HepG2 (cell line): ENCODE measurements around the gene EGR4. TPM values are rescaled to one million over a fixed set of nuclear protein-coding genes. Genes with fewer than 3 reads are reported as not detected.

Experiments
- GATA4 ChIP-seq: sonication (generic); IDR thresholded peaks from 2 replicates; pipeline ENCODE4 v1.6.1; 2016; ENCODE audit warnings: antibody characterized with exemption, low read depth, borderline replicate concordance
- HOXA3 ChIP-seq: sonication (generic); formaldehyde crosslinking; IDR thresholded peaks from 2 replicates; pipeline ENCODE4 v1.5.0; 2020; ENCODE audit warnings: missing genetic modification reagents
- ISX ChIP-seq: sonication (generic); formaldehyde crosslinking; conservative IDR thresholded peaks from 2 replicates; pipeline ENCODE4 v1.5.0; 2020; ENCODE audit warnings: missing genetic modification reagents
- KDM4B ChIP-seq: sonication (generic); formaldehyde crosslinking; IDR thresholded peaks from 2 replicates; pipeline ENCODE4 v1.4.0; 2020; ENCODE audit warnings: missing genetic modification reagents
- SMC3 ChIP-seq: IDR thresholded peaks from 2 replicates; pipeline ENCODE4 v1.6.1; 2011; ENCODE audit warnings: low read length, improper control_type of control experiment
- ZNF441 ChIP-seq: sonication (generic); formaldehyde crosslinking; IDR thresholded peaks from 2 replicates; pipeline ENCODE4 v1.7.0; 2021; ENCODE audit warnings: missing genetic modification reagents, borderline replicate concordance
- ZNF460 ChIP-seq: sonication (generic); formaldehyde crosslinking; IDR thresholded peaks from 2 replicates; pipeline ENCODE4 v1.5.1; 2020; ENCODE audit warnings: missing genetic modification reagents, mild to moderate bottlenecking, borderline replicate concordance
- ZNF510 ChIP-seq: sonication (generic); formaldehyde crosslinking; IDR thresholded peaks from 2 replicates; pipeline ENCODE4 v1.4.0; 2020; ENCODE audit warnings: low read depth, mild to moderate bottlenecking, missing genetic modification reagents
- ZNF652 ChIP-seq: IDR thresholded peaks from 2 replicates; pipeline ENCODE4 v1.6.1; 2016; ENCODE audit warnings: low read depth, borderline replicate concordance
- polyA plus RNA-seq, 8 experiments: library from polyadenylated mRNA; depleted of rRNA in 3 of 8; stranded (reverse) in 7 of 8; unstranded in 1 of 8; fragments of >200 nt; fragmentation: Illumina TruSeq in 4 of 8; extraction: Trizol in 4 of 8; gene quantifications; 2 replicates each; pipeline versions ENCODE4 v1.2.1 to v1.2.3, GENCODE V29; 2011 to 2016; ENCODE audit warnings: low read depth in 4 of 8, missing spikeins in 1 of 8, mixed read lengths in 1 of 8; ENCODE audit not compliant: insufficient read depth in 1 of 8
- total RNA-seq, 5 experiments: library from RNA; depleted of rRNA; stranded (reverse); fragments of >200 nt; fragmentation: Illumina TruSeq; extraction: Trizol; gene quantifications; 2 replicates each; pipeline ENCODE4 v1.2.3, GENCODE V29; 2016; ENCODE audit warnings: low read depth in 1 of 5
- TF ChIP-seq, protein P1 (sequence below), 2 experiments: sonication (generic) in 1 of 2; formaldehyde crosslinking in 1 of 2; IDR thresholded peaks; 2 replicates each; pipeline versions ENCODE4 v1.4.0 to v1.6.1; 2018 to 2020; ENCODE audit warnings: missing genetic modification reagents in 2 of 2, borderline replicate concordance in 1 of 2, low read depth in 1 of 2, mild to moderate bottlenecking in 1 of 2, missing biosample characterization in 1 of 2
- TF ChIP-seq, protein P2 (sequence below): IDR thresholded peaks from 2 replicates; pipeline ENCODE4 v1.6.1; 2012; ENCODE audit warnings: inconsistent platforms
- TF ChIP-seq, protein P3 (sequence below): sonication (generic); formaldehyde crosslinking; IDR thresholded peaks from 2 replicates; pipeline ENCODE4 v1.4.0; 2020; ENCODE audit warnings: mild to moderate bottlenecking, missing genetic modification reagents
- TF ChIP-seq, protein P4 (sequence below): sonication (generic); formaldehyde crosslinking; IDR thresholded peaks from 2 replicates; pipeline ENCODE4 v1.4.0; 2020; ENCODE audit warnings: missing genetic modification reagents, low read depth, mild to moderate bottlenecking, borderline replicate concordance
- TF ChIP-seq, protein P5 (sequence below): sonication (generic); formaldehyde crosslinking; IDR thresholded peaks from 2 replicates; pipeline ENCODE4 v1.4.0; 2020; ENCODE audit warnings: missing genetic modification reagents
- TF ChIP-seq, protein P6 (sequence below): fragments of 450-650 bp; IDR thresholded peaks from 2 replicates; pipeline ENCODE4 v1.6.1; 2017; ENCODE audit warnings: mild to moderate bottlenecking
- TF ChIP-seq, protein P7 (sequence below): sonication (generic); formaldehyde crosslinking; IDR thresholded peaks from 2 replicates; pipeline ENCODE4 v1.5.0; 2020; ENCODE audit warnings: mild to moderate bottlenecking, missing genetic modification reagents, moderate library complexity

Gene EGR4
- total and polyA plus RNA-seq, 2 of the 13 experiments (the other 11 are each of a cell fraction or from before 2014, with no cell fraction given), result not detected

DNA sequence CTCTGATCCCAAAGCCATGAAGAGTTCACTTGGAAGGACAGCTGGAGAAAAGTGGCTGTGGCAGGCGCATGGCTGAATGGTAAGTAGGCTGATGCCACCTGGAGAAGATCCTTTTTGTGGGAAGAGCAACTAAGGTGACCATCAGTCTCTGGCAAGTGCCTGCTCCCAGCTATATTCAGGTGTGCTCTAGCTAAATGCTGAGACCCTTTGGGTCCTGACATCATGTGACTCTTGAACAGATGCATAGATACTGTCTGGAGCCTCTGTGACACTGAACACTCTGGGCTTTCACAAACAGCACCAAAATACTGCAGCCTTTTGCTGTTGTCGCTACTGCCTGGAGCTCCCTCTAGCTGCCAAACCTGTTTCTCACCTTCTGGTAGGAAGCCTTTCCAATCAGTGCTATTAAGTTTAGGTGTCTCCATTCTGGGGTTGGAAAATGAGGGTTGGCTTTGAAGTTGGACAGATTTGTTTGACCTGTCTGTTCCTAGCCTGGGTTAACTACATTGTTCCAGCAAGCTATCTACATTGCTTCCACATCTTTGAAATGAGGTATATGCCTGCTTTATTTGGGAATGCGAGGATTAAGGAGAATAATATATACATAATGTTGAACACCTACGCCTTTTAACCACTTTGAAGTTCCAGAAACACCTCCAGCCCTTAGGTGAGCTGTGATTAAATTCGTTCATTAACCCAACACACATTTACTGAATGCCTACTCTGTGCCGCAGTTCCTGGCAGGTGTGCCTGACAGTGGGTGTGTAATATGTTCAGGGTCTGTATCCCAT, 3.1 kb downstream of the EGR4 start (continued):
- TF ChIP-seq, protein P1, sequence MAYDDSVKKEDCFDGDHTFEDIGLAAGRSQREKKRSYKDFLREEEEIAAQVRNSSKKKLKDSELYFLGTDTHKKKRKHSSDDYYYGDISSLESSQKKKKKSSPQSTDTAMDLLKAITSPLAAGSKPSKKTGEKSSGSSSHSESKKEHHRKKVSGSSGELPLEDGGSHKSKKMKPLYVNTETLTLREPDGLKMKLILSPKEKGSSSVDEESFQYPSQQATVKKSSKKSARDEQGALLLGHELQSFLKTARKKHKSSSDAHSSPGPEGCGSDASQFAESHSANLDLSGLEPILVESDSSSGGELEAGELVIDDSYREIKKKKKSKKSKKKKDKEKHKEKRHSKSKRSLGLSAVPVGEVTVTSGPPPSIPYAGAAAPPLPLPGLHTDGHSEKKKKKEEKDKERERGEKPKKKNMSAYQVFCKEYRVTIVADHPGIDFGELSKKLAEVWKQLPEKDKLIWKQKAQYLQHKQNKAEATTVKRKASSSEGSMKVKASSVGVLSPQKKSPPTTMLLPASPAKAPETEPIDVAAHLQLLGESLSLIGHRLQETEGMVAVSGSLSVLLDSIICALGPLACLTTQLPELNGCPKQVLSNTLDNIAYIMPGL (CRISPR knock-in tag; IDR thresholded peaks at IDR 0.05; ENCODE audit: borderline replicate concordance in 1 of 2, low read depth in 1 of 2), result 0 out of 4 replicates have a peak, but pooled peaks of 1 of the 2 experiments have one; percentile 38
- TF ChIP-seq, protein P2, sequence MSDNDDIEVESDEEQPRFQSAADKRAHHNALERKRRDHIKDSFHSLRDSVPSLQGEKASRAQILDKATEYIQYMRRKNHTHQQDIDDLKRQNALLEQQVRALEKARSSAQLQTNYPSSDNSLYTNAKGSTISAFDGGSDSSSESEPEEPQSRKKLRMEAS, result no peak
- TF ChIP-seq ZNF652 (CRISPR knock-in tag) (no peak), KDM4B (no peak), ISX (no peak), SMC3 (peak; percentile 38; the same call in 1 of the 2 replicates), ZNF441 (no peak), GATA4 (no peak), HOXA3 (CRISPR knock-in tag) (no peak), ZNF460 (CRISPR knock-in tag) (no peak), ZNF510 (no peak)
- TF ChIP-seq, protein P3, sequence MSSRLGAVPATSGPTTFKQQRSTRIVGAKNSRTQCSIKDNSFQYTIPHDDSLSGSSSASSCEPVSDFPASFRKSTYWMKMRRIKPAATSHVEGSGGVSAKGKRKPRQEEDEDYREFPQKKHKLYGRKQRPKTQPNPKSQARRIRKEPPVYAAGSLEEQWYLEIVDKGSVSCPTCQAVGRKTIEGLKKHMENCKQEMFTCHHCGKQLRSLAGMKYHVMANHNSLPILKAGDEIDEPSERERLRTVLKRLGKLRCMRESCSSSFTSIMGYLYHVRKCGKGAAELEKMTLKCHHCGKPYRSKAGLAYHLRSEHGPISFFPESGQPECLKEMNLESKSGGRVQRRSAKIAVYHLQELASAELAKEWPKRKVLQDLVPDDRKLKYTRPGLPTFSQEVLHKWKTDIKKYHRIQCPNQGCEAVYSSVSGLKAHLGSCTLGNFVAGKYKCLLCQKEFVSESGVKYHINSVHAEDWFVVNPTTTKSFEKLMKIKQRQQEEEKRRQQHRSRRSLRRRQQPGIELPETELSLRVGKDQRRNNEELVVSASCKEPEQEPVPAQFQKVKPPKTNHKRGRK (CRISPR knock-in tag), result no peak
- TF ChIP-seq, protein P4, sequence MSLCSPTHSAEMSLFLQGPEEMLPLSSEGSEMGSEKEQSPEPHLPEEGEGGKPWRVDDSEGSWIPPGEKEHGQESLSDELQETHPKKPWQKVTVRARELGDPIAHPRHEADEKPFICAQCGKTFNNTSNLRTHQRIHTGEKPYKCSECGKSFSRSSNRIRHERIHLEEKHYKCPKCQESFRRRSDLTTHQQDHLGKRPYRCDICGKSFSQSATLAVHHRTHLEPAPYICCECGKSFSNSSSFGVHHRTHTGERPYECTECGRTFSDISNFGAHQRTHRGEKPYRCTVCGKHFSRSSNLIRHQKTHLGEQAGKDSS (CRISPR knock-in tag), result no peak
- TF ChIP-seq, protein P5, sequence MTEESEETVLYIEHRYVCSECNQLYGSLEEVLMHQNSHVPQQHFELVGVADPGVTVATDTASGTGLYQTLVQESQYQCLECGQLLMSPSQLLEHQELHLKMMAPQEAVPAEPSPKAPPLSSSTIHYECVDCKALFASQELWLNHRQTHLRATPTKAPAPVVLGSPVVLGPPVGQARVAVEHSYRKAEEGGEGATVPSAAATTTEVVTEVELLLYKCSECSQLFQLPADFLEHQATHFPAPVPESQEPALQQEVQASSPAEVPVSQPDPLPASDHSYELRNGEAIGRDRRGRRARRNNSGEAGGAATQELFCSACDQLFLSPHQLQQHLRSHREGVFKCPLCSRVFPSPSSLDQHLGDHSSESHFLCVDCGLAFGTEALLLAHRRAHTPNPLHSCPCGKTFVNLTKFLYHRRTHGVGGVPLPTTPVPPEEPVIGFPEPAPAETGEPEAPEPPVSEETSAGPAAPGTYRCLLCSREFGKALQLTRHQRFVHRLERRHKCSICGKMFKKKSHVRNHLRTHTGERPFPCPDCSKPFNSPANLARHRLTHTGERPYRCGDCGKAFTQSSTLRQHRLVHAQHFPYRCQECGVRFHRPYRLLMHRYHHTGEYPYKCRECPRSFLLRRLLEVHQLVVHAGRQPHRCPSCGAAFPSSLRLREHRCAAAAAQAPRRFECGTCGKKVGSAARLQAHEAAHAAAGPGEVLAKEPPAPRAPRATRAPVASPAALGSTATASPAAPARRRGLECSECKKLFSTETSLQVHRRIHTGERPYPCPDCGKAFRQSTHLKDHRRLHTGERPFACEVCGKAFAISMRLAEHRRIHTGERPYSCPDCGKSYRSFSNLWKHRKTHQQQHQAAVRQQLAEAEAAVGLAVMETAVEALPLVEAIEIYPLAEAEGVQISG (CRISPR knock-in tag), result peak; percentile 36; the same call in 1 of the 2 replicates
- TF ChIP-seq, protein P6, sequence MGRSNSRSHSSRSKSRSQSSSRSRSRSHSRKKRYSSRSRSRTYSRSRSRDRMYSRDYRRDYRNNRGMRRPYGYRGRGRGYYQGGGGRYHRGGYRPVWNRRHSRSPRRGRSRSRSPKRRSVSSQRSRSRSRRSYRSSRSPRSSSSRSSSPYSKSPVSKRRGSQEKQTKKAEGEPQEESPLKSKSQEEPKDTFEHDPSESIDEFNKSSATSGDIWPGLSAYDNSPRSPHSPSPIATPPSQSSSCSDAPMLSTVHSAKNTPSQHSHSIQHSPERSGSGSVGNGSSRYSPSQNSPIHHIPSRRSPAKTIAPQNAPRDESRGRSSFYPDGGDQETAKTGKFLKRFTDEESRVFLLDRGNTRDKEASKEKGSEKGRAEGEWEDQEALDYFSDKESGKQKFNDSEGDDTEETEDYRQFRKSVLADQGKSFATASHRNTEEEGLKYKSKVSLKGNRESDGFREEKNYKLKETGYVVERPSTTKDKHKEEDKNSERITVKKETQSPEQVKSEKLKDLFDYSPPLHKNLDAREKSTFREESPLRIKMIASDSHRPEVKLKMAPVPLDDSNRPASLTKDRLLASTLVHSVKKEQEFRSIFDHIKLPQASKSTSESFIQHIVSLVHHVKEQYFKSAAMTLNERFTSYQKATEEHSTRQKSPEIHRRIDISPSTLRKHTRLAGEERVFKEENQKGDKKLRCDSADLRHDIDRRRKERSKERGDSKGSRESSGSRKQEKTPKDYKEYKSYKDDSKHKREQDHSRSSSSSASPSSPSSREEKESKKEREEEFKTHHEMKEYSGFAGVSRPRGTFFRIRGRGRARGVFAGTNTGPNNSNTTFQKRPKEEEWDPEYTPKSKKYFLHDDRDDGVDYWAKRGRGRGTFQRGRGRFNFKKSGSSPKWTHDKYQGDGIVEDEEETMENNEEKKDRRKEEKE, result no peak
- TF ChIP-seq, protein P7, sequence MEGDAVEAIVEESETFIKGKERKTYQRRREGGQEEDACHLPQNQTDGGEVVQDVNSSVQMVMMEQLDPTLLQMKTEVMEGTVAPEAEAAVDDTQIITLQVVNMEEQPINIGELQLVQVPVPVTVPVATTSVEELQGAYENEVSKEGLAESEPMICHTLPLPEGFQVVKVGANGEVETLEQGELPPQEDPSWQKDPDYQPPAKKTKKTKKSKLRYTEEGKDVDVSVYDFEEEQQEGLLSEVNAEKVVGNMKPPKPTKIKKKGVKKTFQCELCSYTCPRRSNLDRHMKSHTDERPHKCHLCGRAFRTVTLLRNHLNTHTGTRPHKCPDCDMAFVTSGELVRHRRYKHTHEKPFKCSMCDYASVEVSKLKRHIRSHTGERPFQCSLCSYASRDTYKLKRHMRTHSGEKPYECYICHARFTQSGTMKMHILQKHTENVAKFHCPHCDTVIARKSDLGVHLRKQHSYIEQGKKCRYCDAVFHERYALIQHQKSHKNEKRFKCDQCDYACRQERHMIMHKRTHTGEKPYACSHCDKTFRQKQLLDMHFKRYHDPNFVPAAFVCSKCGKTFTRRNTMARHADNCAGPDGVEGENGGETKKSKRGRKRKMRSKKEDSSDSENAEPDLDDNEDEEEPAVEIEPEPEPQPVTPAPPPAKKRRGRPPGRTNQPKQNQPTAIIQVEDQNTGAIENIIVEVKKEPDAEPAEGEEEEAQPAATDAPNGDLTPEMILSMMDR, result peak; percentile 86
